Measurements from ENCODE around the gene EFCAB9. TPM values are rescaled to one million over a fixed set of nuclear protein-coding genes. Genes with fewer than 3 reads are reported as not detected.
"Not testable (repeated sequence)": the region's sequence is repeated elsewhere in the genome, so short reads cannot be mapped to it uniquely, and the experiment has no call there.

EFCAB9 gene
- total RNA-seq, 4 donors from 2014 or later = not detected

DNA sequence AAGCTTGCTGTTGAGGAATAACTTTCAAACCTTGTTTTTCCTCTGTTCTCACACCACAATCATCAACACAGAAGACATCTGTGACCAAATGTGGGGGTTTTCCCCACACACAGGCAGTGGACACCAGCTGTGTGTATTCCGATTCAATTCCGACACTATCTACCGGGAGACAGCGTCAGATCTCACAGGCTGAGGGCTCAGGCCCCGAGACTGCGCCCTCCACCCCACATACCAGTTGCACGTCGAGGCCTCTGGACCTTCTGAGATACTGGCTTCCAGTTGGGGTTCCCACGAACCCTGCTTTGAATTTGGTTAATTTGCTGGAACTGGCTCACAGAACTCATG lies 47.3 kb upstream of the EFCAB9 start:
- TF ChIP-seq, protein P1, sequence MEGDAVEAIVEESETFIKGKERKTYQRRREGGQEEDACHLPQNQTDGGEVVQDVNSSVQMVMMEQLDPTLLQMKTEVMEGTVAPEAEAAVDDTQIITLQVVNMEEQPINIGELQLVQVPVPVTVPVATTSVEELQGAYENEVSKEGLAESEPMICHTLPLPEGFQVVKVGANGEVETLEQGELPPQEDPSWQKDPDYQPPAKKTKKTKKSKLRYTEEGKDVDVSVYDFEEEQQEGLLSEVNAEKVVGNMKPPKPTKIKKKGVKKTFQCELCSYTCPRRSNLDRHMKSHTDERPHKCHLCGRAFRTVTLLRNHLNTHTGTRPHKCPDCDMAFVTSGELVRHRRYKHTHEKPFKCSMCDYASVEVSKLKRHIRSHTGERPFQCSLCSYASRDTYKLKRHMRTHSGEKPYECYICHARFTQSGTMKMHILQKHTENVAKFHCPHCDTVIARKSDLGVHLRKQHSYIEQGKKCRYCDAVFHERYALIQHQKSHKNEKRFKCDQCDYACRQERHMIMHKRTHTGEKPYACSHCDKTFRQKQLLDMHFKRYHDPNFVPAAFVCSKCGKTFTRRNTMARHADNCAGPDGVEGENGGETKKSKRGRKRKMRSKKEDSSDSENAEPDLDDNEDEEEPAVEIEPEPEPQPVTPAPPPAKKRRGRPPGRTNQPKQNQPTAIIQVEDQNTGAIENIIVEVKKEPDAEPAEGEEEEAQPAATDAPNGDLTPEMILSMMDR (IDR thresholded peaks at IDR 0.05) = no peak
- no peak for TF ChIP-seq POLR2A (IDR thresholded peaks at IDR 0.05)
- WGBS, 2 donors = 97% methylated on average over 9 of the region's 9 CpGs
- no peak overlapping the region for H3K4me3 ChIP-seq (replicated peaks in 1 of 3)
- H3K4me1 ChIP-seq = no peaks in the 10 kb centered on the region
- H3K36me3 ChIP-seq = no peaks in the 10 kb centered on the region
- no peaks in the 10 kb centered on the region for H3K9me3 ChIP-seq
- H3K27me3 ChIP-seq = no peaks in the 10 kb centered on the region
- no peak for DNase-seq
- intact Hi-C loops (cut with DNase I) = no loop called here
- H3K27ac ChIP-seq = no peak overlapping the region

DNA sequence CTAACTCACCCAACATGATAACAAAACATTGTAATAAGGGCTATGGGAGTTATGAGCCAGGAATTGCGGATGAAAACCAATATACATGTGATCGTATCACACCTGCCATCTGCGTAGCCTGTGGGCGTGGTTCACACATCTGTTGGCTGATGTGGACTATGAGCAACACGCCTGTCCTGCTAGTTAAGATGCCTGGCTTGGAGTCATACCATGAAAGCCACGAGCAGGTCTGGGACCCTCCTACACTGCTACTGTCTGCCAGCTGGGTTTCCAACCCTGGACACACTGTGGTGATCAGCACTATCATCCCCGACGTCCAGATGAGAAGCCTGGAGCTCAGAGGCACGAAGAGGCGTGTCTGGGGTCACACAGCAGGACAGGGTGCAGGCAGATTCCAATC lies 46.1 kb upstream of the EFCAB9 start:
- Histone ChIP-seq H3K27me3 (no peaks in the 10 kb centered on the region), H3K4me3 (replicated peaks in 1 of 3) (no peak overlapping the region), H3K36me3 (no peaks in the 10 kb centered on the region), H3K4me1 (no peaks in the 10 kb centered on the region), H3K9me3 (no peaks in the 10 kb centered on the region), H3K27ac (no peak overlapping the region)
- 94% methylated on average over 10 of the region's 10 CpGs for WGBS, 2 donors
- DNase-seq = no peak
- intact Hi-C loops (cut with DNase I) = no loop called here
- TF ChIP-seq, protein P1 (IDR thresholded peaks at IDR 0.05) = no peak
- no peak for TF ChIP-seq POLR2A (IDR thresholded peaks at IDR 0.05)

DNA sequence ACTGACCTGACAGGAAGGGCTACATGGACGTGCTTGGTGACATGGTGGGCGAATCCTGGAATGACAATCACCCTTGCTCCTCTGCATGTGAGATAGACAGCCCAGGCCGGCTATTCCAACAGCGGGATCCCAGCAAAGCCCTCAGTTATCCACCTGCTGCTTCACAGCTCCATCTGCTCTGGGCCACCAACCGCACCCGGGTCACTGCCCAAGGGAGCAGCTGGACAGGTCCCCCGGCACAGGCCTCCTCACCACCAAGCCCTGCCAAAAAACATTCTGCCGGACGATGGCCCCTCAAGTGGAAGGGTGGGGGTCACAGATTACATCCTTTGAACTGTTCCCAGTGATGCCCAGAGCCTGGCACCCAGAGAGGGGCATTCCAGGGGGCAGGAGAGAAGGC lies 45.6 kb upstream of the EFCAB9 start:
- no peaks in the 10 kb centered on the region for H3K9me3 ChIP-seq
- H3K4me1 ChIP-seq = no peaks in the 10 kb centered on the region
- H3K27me3 ChIP-seq = no peaks in the 10 kb centered on the region
- DNase-seq = no peak
- H3K36me3 ChIP-seq = no peaks in the 10 kb centered on the region
- intact Hi-C loops (cut with DNase I) = no loop called here
- WGBS, 2 donors = 86 to 87% methylated on average over 8 to 9 of the region's 9 CpGs
- no peak overlapping the region for H3K4me3 ChIP-seq (replicated peaks in 1 of 3)
- no peak overlapping the region for H3K27ac ChIP-seq
- TF ChIP-seq POLR2A (IDR thresholded peaks at IDR 0.05) = no peak
- TF ChIP-seq, protein P1 (IDR thresholded peaks at IDR 0.05) = no peak

DNA sequence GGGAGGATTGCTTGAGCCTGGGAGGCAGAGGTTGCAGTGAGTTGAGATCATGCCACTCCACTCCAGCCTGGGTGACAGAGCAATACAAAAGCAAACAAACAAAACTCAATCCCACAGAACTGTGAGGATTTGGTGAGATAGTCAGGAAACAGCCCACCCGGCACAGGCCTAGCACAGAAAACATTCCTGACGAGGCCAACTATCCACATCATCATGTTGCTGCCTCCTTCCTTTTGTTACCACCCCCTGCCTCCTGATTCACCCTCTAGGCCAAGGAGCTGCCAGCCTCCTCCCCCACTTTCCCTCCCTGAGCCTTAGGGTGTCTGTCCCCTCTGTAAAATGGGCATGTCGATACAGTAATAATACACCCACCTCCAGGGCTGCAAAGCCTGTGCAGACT lies 44.9 kb upstream of the EFCAB9 start:
- no peak for TF ChIP-seq POLR2A (IDR thresholded peaks at IDR 0.05)
- TF ChIP-seq, protein P1 (IDR thresholded peaks at IDR 0.05) = no peak
- H3K36me3 ChIP-seq = no peaks in the 10 kb centered on the region
- no peak for DNase-seq
- no peaks in the 10 kb centered on the region for H3K4me1 ChIP-seq
- no peaks in the 10 kb centered on the region for H3K27me3 ChIP-seq
- no peaks in the 10 kb centered on the region for H3K9me3 ChIP-seq
- WGBS, 2 donors = 88 to 96% methylated on average over 3 of the region's 3 CpGs
- intact Hi-C loops (cut with DNase I) = no loop called here
- no peak overlapping the region for H3K27ac ChIP-seq
- no peak overlapping the region for H3K4me3 ChIP-seq (replicated peaks in 1 of 3)

DNA sequence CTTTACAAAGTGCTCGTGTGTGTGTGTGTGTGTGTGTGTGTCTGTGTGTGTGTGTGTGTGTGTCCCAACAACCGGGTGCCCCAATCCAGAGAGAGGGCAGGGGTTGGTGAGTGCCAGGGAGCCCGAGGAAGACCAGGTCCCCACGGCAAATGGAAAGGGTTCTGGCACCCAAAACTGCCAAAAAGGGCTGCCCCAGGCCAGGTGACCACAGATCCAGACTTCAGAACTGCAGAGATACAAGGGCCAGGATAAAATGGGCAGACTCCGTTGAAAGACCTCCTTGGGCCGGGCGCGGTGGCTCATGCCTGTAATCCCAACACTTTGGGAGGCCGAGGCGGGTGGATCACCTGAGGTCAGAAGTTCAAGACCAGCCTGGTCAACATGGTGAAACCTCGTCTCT lies 44.5 kb upstream of the EFCAB9 start:
- WGBS, 2 donors = 94 to 97% methylated on average over 11 of the region's 11 CpGs
- H3K4me1 ChIP-seq; H3K27ac ChIP-seq; DNase-seq; H3K4me3 ChIP-seq (replicated peaks in 1 of 3); intact Hi-C loops (cut with DNase I); H3K9me3 ChIP-seq; H3K36me3 ChIP-seq; H3K27me3 ChIP-seq: not testable (repeated sequence)

Data from thyroid gland (tissue), 4 donors.